T-cell (primary cell): ENCODE results near the gene PSMD14. TPM values are rescaled to one million over a fixed set of nuclear protein-coding genes. Genes with fewer than 3 reads are reported as not detected.
"Not testable (repeated sequence)": the region's sequence is repeated elsewhere in the genome, so short reads cannot be mapped to it uniquely, and the experiment has no call there.

ENCODE experiments used
- ATAC-seq, 4 experiments: fragments of 200-7000 bp in 3 of 4; fragments of 150-1000 bp in 1 of 4; cut with Tn5 transposase; replicated peaks in 1 of 4; 1 replicate in 3 of 4; 2 replicates in 1 of 4; pipeline ENCODE4 v1.10.0; 2021; ENCODE audit warnings: moderate library complexity in 3 of 4, mild to moderate bottlenecking in 2 of 4, moderate number of reproducible peaks in 1 of 4
- CTCF ChIA-PET, 2 donors: fragments of 300-600 bp; sonication (Branson Sonifier 250); formaldehyde crosslinking; loops; one replicate each; lab custom pipeline; 2022; ENCODE audit warnings: antibody characterized with exemption in 2 of 2; lab: Charles Lee
- POLR2A ChIA-PET, 2 donors: fragments of 300-600 bp; sonication (Branson Sonifier 250); formaldehyde crosslinking; loops; one replicate each; lab custom pipeline; 2022; ENCODE audit warnings: antibody characterized with exemption in 2 of 2; lab: Charles Lee
- DNase-seq, 35 experiments: peaks; one replicate each; pipeline versions ENCODE4 v3.0.0 to v3.0.0-alpha.2; 2013 to 2023
- H3K27ac ChIP-seq: one replicate; pipeline ENCODE4 v1.5.1; 2013; ENCODE audit warnings: low read length
- H3K27me3 ChIP-seq, 2 experiments: replicated peaks in 1 of 2; 1 replicate in 1 of 2; 2 replicates in 1 of 2; pipeline versions ENCODE4 v1.6.1 to v1.7.0; 2013; ENCODE audit warnings: low read length in 1 of 2, mixed read lengths in 1 of 2; ENCODE audit not compliant: control insufficient read depth in 2 of 2, insufficient read depth in 2 of 2; ENCODE audit errors: extremely low read depth in 1 of 2
- H3K36me3 ChIP-seq, 2 donors: 1 replicate in 1 of 2; 2 replicates in 1 of 2; pipeline versions ENCODE4 v1.6.1 to v1.7.0; 2013; ENCODE audit warnings: low read length in 1 of 2; ENCODE audit not compliant: control insufficient read depth in 2 of 2, insufficient read depth in 1 of 2; ENCODE audit errors: extremely low read depth in 1 of 2
- H3K4me1 ChIP-seq, 2 experiments: 1 replicate in 1 of 2; 2 replicates in 1 of 2; pipeline versions ENCODE4 v1.6.1 to v1.7.0; 2013; ENCODE audit warnings: low read length in 2 of 2, mixed read lengths in 1 of 2; ENCODE audit not compliant: insufficient read depth in 2 of 2, control insufficient read depth in 1 of 2; ENCODE audit errors: extremely low read depth in 1 of 2
- H3K4me3 ChIP-seq, 2 donors: 1 replicate in 1 of 2; 2 replicates in 1 of 2; pipeline versions ENCODE4 v1.5.1 to v1.7.0; 2013; ENCODE audit warnings: mild to moderate bottlenecking in 2 of 2, low read length in 1 of 2, moderate library complexity in 1 of 2; ENCODE audit not compliant: control insufficient read depth in 1 of 2; ENCODE audit errors: extremely low read depth in 1 of 2
- H3K9me3 ChIP-seq: 2 replicates; pipeline ENCODE4 v1.7.0; 2013
- H3K27ac Mint-ChIP-seq, 2 donors: one replicate each; pipeline ENCODE4 v1.8.0; 2020 to 2021; ENCODE audit warnings: mild to moderate bottlenecking in 2 of 2, mixed read lengths in 2 of 2
- H3K27me3 Mint-ChIP-seq, 2 donors: one replicate each; pipeline ENCODE4 v1.8.0; 2021 to 2022; ENCODE audit warnings: mixed read lengths in 2 of 2
- H3K36me3 Mint-ChIP-seq: one replicate; pipeline ENCODE4 v1.8.0; 2021; ENCODE audit warnings: mixed read lengths
- H3K4me1 Mint-ChIP-seq, 3 donors: one replicate each; pipeline ENCODE4 v1.8.0; 2020 to 2022; ENCODE audit warnings: mixed read lengths in 3 of 3, mild to moderate bottlenecking in 1 of 3
- H3K4me3 Mint-ChIP-seq, 3 donors: one replicate each; pipeline ENCODE4 v1.8.0; 2020 to 2022; ENCODE audit warnings: mild to moderate bottlenecking in 3 of 3, mixed read lengths in 3 of 3, moderate library complexity in 3 of 3
- H3K9me3 Mint-ChIP-seq, 3 donors: one replicate each; pipeline ENCODE4 v1.8.0; 2020 to 2022; ENCODE audit warnings: mixed read lengths in 3 of 3
- WGBS: methylation state at CpG from one replicate; pipeline ENCODE4 v1.1.5; 2013; ENCODE audit warnings: missing lambda C conversion rate; ENCODE audit not compliant: insufficient coverage; 5-methylcytosine and 5-hydroxymethylcytosine counted together
- total RNA-seq, 35 experiments: library from RNA in 6 of 35; stranded (reverse) in 6 of 35; fragments of 120-200 nt in 1 of 35; gene quantifications; one replicate each; pipeline versions ENCODE4 v1.2.1 to v1.2.4 and lab custom pipeline; 2013 to 2026

PSMD14 gene
- total RNA-seq, 5 donors from 2014 or later (not counting 1 experiment from before 2014, with no cell fraction given) = 18.7 to 24.9 (median 21.2) TPM

- H3K27ac ChIP-seq, H3K4me1 Mint-ChIP-seq, H3K9me3 Mint-ChIP-seq, H3K9me3 ChIP-seq, POLR2A ChIA-PET, H3K4me1 ChIP-seq, H3K4me3 ChIP-seq, CTCF ChIA-PET, H3K36me3 ChIP-seq, DNase-seq, H3K4me3 Mint-ChIP-seq, ATAC-seq, H3K36me3 Mint-ChIP-seq: not testable (repeated sequence)
- no CpG with 5 or more reads among the region's 5 CpGs for WGBS
- Mint-ChIP-seq H3K27me3 (peaks cover 10 to 13% of the 10 kb centered on the region in 2 donors), H3K27ac (peak overlapping the region in 1 of 2 donors; percentile 33)
- peaks cover 0 to 32% of the 10 kb centered on the region in 2 experiments for H3K27me3 ChIP-seq
Measured at GRCh38 chr2:161279230-161279815, 28.9 kb upstream of the PSMD14 start.

GRCh38 chr2:161280906-161281323, 27.3 kb upstream of the PSMD14 start:
- peaks cover 17 to 19% of the 10 kb centered on the region in 2 donors for H3K27me3 Mint-ChIP-seq
- H3K9me3 ChIP-seq, H3K36me3 ChIP-seq, CTCF ChIA-PET, H3K9me3 Mint-ChIP-seq, H3K4me3 ChIP-seq, H3K27ac ChIP-seq, H3K36me3 Mint-ChIP-seq, H3K4me3 Mint-ChIP-seq, H3K27ac Mint-ChIP-seq, H3K4me1 Mint-ChIP-seq, H3K4me1 ChIP-seq, ATAC-seq: not testable (repeated sequence)
- peaks cover 0 to 31% of the 10 kb centered on the region in 2 experiments for H3K27me3 ChIP-seq
- POLR2A ChIA-PET = interaction anchor here in 1 of 2 donors (0.7 kb wide), 1 partner anchor 443 kb away, joined by 4 read pairs; no protein-coding TSS in a partner anchor
- WGBS = 79% methylated on average over 15 of the region's 18 CpGs
- peak in 22 of 35 experiments; percentile 6 to 51 (median 20) for DNase-seq

GRCh38 chr2:161281615-161282310, 26.5 kb upstream of the PSMD14 start:
- WGBS = 90% methylated on average over 11 of the region's 11 CpGs
- CTCF ChIA-PET = interaction anchor here in 1 of 2 donors (0.6 kb wide), 1 partner anchor 840 kb away, joined by 3 read pairs; no protein-coding TSS in a partner anchor
- H3K36me3 ChIP-seq, H3K9me3 Mint-ChIP-seq, POLR2A ChIA-PET, H3K4me1 Mint-ChIP-seq, H3K4me1 ChIP-seq, H3K27ac Mint-ChIP-seq, H3K9me3 ChIP-seq, H3K27ac ChIP-seq, H3K4me3 ChIP-seq, H3K36me3 Mint-ChIP-seq, ATAC-seq, H3K4me3 Mint-ChIP-seq, DNase-seq: not testable (repeated sequence)
- peaks cover 17 to 19% of the 10 kb centered on the region in 2 donors for H3K27me3 Mint-ChIP-seq
- H3K27me3 ChIP-seq = peaks cover 0 to 35% of the 10 kb centered on the region in 2 experiments

GRCh38 chr2:161282311-161282644, 25.9 kb upstream of the PSMD14 start:
- H3K4me1 Mint-ChIP-seq, ATAC-seq, H3K4me1 ChIP-seq, H3K9me3 ChIP-seq, H3K4me3 ChIP-seq, H3K27ac Mint-ChIP-seq, H3K36me3 Mint-ChIP-seq, H3K9me3 Mint-ChIP-seq, H3K36me3 ChIP-seq, H3K4me3 Mint-ChIP-seq, POLR2A ChIA-PET, H3K27ac ChIP-seq: not testable (repeated sequence)
- peaks cover 0 to 35% of the 10 kb centered on the region in 2 experiments for H3K27me3 ChIP-seq
- peak in 1 of 35 experiments; percentile 11 for DNase-seq
- peaks cover 18 to 20% of the 10 kb centered on the region in 2 donors for H3K27me3 Mint-ChIP-seq
- CTCF ChIA-PET = interaction anchor here in 1 of 2 donors (0.6 kb wide), 1 partner anchor 840 kb away, joined by 3 read pairs; no protein-coding TSS in a partner anchor
- WGBS = 96% methylated on average over 9 of the region's 9 CpGs

GRCh38 chr2:161283926-161284325, 24.3 kb upstream of the PSMD14 start:
- Mint-ChIP-seq H3K4me3 (no peak overlapping the region), H3K9me3 (no peaks in the 10 kb centered on the region), H3K27ac (no peak overlapping the region), H3K36me3 (no peaks in the 10 kb centered on the region), H3K27me3 (peaks cover 32 to 35% of the 10 kb centered on the region in 2 donors), H3K4me1 (no peaks in the 10 kb centered on the region)
- Histone ChIP-seq H3K36me3 (no peaks in the 10 kb centered on the region), H3K27ac (no peak overlapping the region), H3K27me3 (peaks cover 0 to 29% of the 10 kb centered on the region in 2 experiments), H3K4me1 (peaks cover 0 to 6% of the 10 kb centered on the region in 2 experiments), H3K9me3 (no peaks in the 10 kb centered on the region), H3K4me3 (no peak overlapping the region)
- WGBS = 50% methylated on average over 1 of the region's 1 CpG
- ATAC-seq (no peak), DNase-seq (no peak)
- CTCF ChIA-PET = interaction anchor here in 1 of 2 donors (0.6 kb wide), 1 partner anchor 1351 kb away, joined by 6 read pairs; no protein-coding TSS in a partner anchor
- POLR2A ChIA-PET = interaction anchor here (0.6 to 1.0 kb wide), 2 partner anchors 9 to 61 kb away, joined by 5 to 27 read pairs; no protein-coding TSS in a partner anchor

- Histone ChIP-seq H3K27ac (no peak overlapping the region), H3K36me3 (no peaks in the 10 kb centered on the region), H3K4me3 (no peak overlapping the region), H3K9me3 (no peaks in the 10 kb centered on the region), H3K4me1 (peaks cover 1 to 5% of the 10 kb centered on the region in 2 experiments), H3K27me3 (peaks cover 0 to 9% of the 10 kb centered on the region in 2 experiments)
- DNase-seq = no peak
- ATAC-seq = no peak
- peaks cover 0 to 5% (median 0%) of the 10 kb centered on the region in 3 donors for H3K9me3 Mint-ChIP-seq
- peaks cover 8 to 14% of the 10 kb centered on the region in 2 donors for H3K27me3 Mint-ChIP-seq
- H3K4me1 Mint-ChIP-seq = peaks cover 14 to 15% (median 15%) of the 10 kb centered on the region in 3 donors
- CTCF ChIA-PET = interaction anchor here (1.0 to 1.5 kb wide), 2 partner anchors 80 kb away, joined by 3 to 4 read pairs; no protein-coding TSS in a partner anchor
- POLR2A ChIA-PET = no interaction called here
- WGBS = no CpG with 5 or more reads among the region's 1 CpG
- H3K36me3 Mint-ChIP-seq = no peaks in the 10 kb centered on the region
- no peak overlapping the region for H3K27ac Mint-ChIP-seq
- no peak overlapping the region for H3K4me3 Mint-ChIP-seq
Measured at GRCh38 chr2:161303535-161304050, 4.6 kb upstream of the PSMD14 start.
